CD4-positive, alpha-beta T cell treated with Interferon alpha-2 for 1 hour (primary cell): Measurements from ENCODE around the gene SMAD4.
A peak's percentile ranks its signal among the peaks of the same experiment; 100 is the strongest.

Source experiments
- DNase-seq, 2 donors: peaks; one replicate each; pipeline ENCODE4 v3.0.0-alpha.2; 2020 to 2022

Gene SMAD4

GRCh38 chr18:51021226-51021965 is 8.6 kb upstream of the SMAD4 start:
- DNase-seq, result no peak

GRCh38 chr18:51025512-51025911 is 4.5 kb upstream of the SMAD4 start:
- no peak for DNase-seq

GRCh38 chr18:51028201-51028805 is 1.7 kb upstream of the SMAD4 start:
- peak in 1 of 2 donors; percentile 28 for DNase-seq

- DNase-seq, result no peak
Observed at GRCh38 chr18:51029378-51029693, 677 bp upstream of the SMAD4 start.

GRCh38 chr18:51030537-51031258 is 685 bp downstream of the SMAD4 start:
- DNase-seq, result peak; percentile 56 to 74

- DNase-seq, result no peak
Observed at GRCh38 chr18:51032193-51032592, 2.2 kb downstream of the SMAD4 start.

- DNase-seq, result no peak
Observed at GRCh38 chr18:51037230-51037629, 7.2 kb downstream of the SMAD4 start.

GRCh38 chr18:51038110-51038509 is 8.1 kb downstream of the SMAD4 start:
- DNase-seq, result no peak

GRCh38 chr18:51039138-51040112 is 9.4 kb downstream of the SMAD4 start:
- peak in 1 of 2 donors; percentile 19 for DNase-seq

GRCh38 chr18:51041677-51042352 is 11.8 kb downstream of the SMAD4 start:
- DNase-seq, result no peak

- DNase-seq, result no peak
Observed at GRCh38 chr18:51044928-51045585, 15.0 kb downstream of the SMAD4 start.

GRCh38 chr18:51048190-51048589 is 18.2 kb downstream of the SMAD4 start:
- no peak for DNase-seq

GRCh38 chr18:51049137-51049536 is 19.1 kb downstream of the SMAD4 start:
- no peak for DNase-seq

- DNase-seq, result peak; percentile 11 to 74
Observed at GRCh38 chr18:51051105-51051712, 21.2 kb downstream of the SMAD4 start.

GRCh38 chr18:51053814-51054213 is 23.8 kb downstream of the SMAD4 start:
- peak in 1 of 2 donors; percentile 54 for DNase-seq

GRCh38 chr18:51054764-51055163 is 24.8 kb downstream of the SMAD4 start:
- no peak for DNase-seq

- no peak for DNase-seq
Observed at GRCh38 chr18:51059969-51060368, 30.0 kb downstream of the SMAD4 start.

GRCh38 chr18:51064256-51064655 is 34.2 kb downstream of the SMAD4 start:
- DNase-seq, result no peak

- no peak for DNase-seq
Observed at GRCh38 chr18:51066273-51066672, 36.3 kb downstream of the SMAD4 start.

- DNase-seq, result no peak
Observed at GRCh38 chr18:51068105-51068504, 38.1 kb downstream of the SMAD4 start.

- DNase-seq, result no peak
Observed at GRCh38 chr18:51069885-51070284, 39.9 kb downstream of the SMAD4 start.
